Activated CD4-positive, alpha-beta memory T cell treated with anti-CD3 and anti-CD28 coated beads, Interleukin-2, amount 10 ng/mL, durations not matched to agents 7 days and 5 days (primary cell): ENCODE measurements around the gene HMGXB4. TPM values are rescaled to one million over a fixed set of nuclear protein-coding genes. Genes with fewer than 3 reads are reported as not detected.

ENCODE experiments used
- CTCF ChIA-PET: fragments of 350-600 bp; sonication (Branson Sonifier 250); formaldehyde crosslinking; loops from one replicate; lab custom pipeline; 2021; ENCODE audit warnings: antibody characterized with exemption, inconsistent platforms; lab: Charles Lee
- POLR2A ChIA-PET: fragments of 350-600 bp; sonication (Branson Sonifier 250); formaldehyde crosslinking; loops from one replicate; lab custom pipeline; 2021; ENCODE audit warnings: antibody characterized with exemption; lab: Charles Lee
- DNase-seq: peaks from one replicate; pipeline ENCODE4 v3.0.0-alpha.2; 2020
- H3K27ac Mint-ChIP-seq: one replicate; pipeline ENCODE4 v1.8.0; 2021; ENCODE audit warnings: mild to moderate bottlenecking, mixed read lengths
- H3K27me3 Mint-ChIP-seq: one replicate; pipeline ENCODE4 v1.8.0; 2021; ENCODE audit warnings: mixed read lengths
- H3K36me3 Mint-ChIP-seq: one replicate; pipeline ENCODE4 v1.8.0; 2021; ENCODE audit warnings: low read depth, mixed read lengths
- H3K4me1 Mint-ChIP-seq: one replicate; pipeline ENCODE4 v1.8.0; 2021; ENCODE audit warnings: mixed read lengths
- H3K4me3 Mint-ChIP-seq: one replicate; pipeline ENCODE4 v1.8.0; 2021; ENCODE audit warnings: mild to moderate bottlenecking, mixed read lengths
- H3K9me3 Mint-ChIP-seq: one replicate; pipeline ENCODE4 v1.8.0; 2021; ENCODE audit warnings: mixed read lengths
- total RNA-seq, 2 experiments: library from RNA; stranded (reverse); gene quantifications; one replicate each; pipeline ENCODE4 v1.2.3, GENCODE V29; 2021

HMGXB4 gene
- total RNA-seq, 2 experiments from 2014 or later, result 32.5 to 36.6 TPM

DNA sequence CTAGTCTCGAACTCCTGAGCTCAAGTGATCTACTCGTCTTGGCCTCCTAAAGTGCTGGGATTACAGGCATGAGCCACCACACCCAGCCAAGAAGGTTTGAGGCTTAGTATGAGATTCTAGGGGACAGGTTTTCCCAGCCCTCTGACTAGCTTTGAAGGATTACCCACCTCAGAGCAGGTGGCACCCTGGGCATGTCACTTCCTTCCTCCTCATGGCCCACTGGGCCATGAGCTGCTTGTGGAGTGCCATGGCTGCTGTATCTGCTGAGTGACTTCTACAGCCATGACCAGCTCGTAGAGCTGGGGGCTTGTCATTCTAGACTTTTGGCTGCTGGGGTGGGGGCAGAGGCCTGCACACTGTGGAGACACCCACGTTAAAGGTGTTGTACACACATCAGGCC is 67.5 kb downstream of the HMGXB4 start:
- ChIA-PET CTCF (no interaction called here), POLR2A (interaction anchor here (1.5 kb wide), 1 partner anchor 9 kb away, joined by 3 read pairs; no protein-coding TSS in a partner anchor)
- DNase-seq, result no peak

GRCh38 chr22:35325209-35325608 is 67.9 kb downstream of the HMGXB4 start:
- H3K27ac Mint-ChIP-seq, result no peak overlapping the region
- H3K36me3 Mint-ChIP-seq, result peaks cover 46% of the 10 kb centered on the region
- ChIA-PET CTCF (no interaction called here), POLR2A (no interaction called here)
- no peak for DNase-seq
- peaks cover 21% of the 10 kb centered on the region for H3K4me1 Mint-ChIP-seq
- H3K4me3 Mint-ChIP-seq, result no peak overlapping the region
- H3K27me3 Mint-ChIP-seq, result no peaks in the 10 kb centered on the region
- no peaks in the 10 kb centered on the region for H3K9me3 Mint-ChIP-seq

More for the DNA sequence above, 67.5 kb downstream of the HMGXB4 start:
- H3K4me1 Mint-ChIP-seq, result peaks cover 17% of the 10 kb centered on the region
- H3K27me3 Mint-ChIP-seq, result no peaks in the 10 kb centered on the region
- peaks cover 44% of the 10 kb centered on the region for H3K36me3 Mint-ChIP-seq
- no peak overlapping the region for H3K4me3 Mint-ChIP-seq
- H3K9me3 Mint-ChIP-seq, result no peaks in the 10 kb centered on the region
- H3K27ac Mint-ChIP-seq, result no peak overlapping the region

- POLR2A ChIA-PET, result no interaction called here
Measured at GRCh38 chr22:35326854-35327562, 69.7 kb downstream of the HMGXB4 start.

GRCh38 chr22:35327690-35328471 is 70.6 kb downstream of the HMGXB4 start:
- Mint-ChIP-seq H3K4me3 (no peak overlapping the region), H3K27me3 (no peaks in the 10 kb centered on the region), H3K4me1 (peaks cover 29% of the 10 kb centered on the region), H3K36me3 (peaks cover 59% of the 10 kb centered on the region), H3K27ac (no peak overlapping the region), H3K9me3 (no peaks in the 10 kb centered on the region)
- DNase-seq, result no peak
- CTCF ChIA-PET, result interaction anchor here (0.5 kb wide), 1 partner anchor 66 kb away, joined by 3 read pairs; no protein-coding TSS in a partner anchor
- POLR2A ChIA-PET, result no interaction called here

More at GRCh38 chr22:35326854-35327562, 69.7 kb downstream of the HMGXB4 start:
- H3K27me3 Mint-ChIP-seq, result no peaks in the 10 kb centered on the region
- H3K4me1 Mint-ChIP-seq, result peaks cover 29% of the 10 kb centered on the region
- CTCF ChIA-PET, result no interaction called here
- DNase-seq, result no peak
- no peak overlapping the region for H3K4me3 Mint-ChIP-seq
- no peak overlapping the region for H3K27ac Mint-ChIP-seq
- H3K9me3 Mint-ChIP-seq, result no peaks in the 10 kb centered on the region
- H3K36me3 Mint-ChIP-seq, result peaks cover 56% of the 10 kb centered on the region

DNA sequence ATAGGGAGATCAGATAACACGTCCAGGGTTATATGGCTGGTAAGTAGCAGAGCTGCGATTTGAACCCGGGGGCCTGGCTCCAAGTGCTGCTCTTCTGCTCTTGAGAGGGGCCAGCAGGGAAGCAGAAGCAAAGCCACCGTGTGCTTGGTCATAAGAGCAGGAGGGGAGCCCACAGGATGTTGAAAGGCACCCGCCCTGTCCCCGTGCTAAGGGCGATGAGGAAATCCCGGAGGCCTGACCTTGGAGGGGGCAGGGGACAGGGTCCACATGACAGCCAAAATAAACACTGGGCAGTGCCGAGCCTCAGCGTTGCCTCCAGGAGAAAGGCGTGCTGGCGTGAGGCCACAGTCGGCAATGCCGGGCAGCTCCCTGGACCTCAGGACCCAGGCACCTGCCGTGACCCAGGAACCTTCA is 71.2 kb downstream of the HMGXB4 start:
- H3K27me3 Mint-ChIP-seq, result no peaks in the 10 kb centered on the region
- peaks cover 60% of the 10 kb centered on the region for H3K36me3 Mint-ChIP-seq
- peaks cover 29% of the 10 kb centered on the region for H3K4me1 Mint-ChIP-seq
- no peaks in the 10 kb centered on the region for H3K9me3 Mint-ChIP-seq
- POLR2A ChIA-PET, result no interaction called here
- no peak overlapping the region for H3K27ac Mint-ChIP-seq
- H3K4me3 Mint-ChIP-seq, result no peak overlapping the region
- CTCF ChIA-PET, result no interaction called here
- DNase-seq, result no peak

DNA sequence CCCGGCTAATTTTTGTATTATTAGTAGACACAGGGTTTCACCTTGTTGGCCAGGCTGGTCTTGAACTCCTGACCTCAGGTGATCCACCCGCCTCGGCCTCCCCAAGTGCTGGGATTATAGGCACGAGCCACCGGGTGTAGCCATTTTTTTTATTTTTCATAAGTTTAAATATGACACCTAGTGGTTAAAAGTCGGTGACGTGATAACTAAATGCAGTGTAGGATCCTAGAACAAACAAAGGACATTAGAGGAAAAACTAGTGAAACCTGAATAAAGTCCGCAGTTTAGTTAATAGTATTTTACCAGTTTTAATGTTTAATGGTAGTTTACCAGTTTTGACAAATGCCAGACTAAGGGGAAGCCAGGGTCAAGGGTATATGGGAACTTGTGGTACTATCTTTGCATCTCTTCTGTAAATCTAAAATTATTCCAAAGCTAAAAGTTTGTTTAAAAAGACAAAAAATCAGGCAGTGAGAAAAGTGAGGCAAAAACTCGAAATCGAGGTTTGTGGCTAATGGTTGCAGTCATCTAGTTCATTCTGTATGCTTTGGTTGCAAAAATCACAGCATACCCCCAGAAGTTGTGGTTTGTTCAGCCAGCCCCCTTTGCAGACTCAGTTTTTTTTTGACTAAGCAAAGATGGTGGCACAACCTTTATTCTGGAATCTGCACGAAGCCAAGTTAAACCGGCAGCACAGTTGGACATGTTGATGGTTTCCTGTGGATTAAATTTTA is 72.0 kb downstream of the HMGXB4 start:
- ChIA-PET POLR2A (interaction anchor here (0.6 to 2.2 kb wide), 6 partner anchors 12 to 72 kb away, joined by 3 to 6 read pairs (median 4); partner anchors contain the start of gene HMGXB4), CTCF (interaction anchor here (0.6 to 2.5 kb wide), 7 partner anchors 18 to 795 kb away, joined by 3 to 15 read pairs (median 4); partner anchors contain the start of gene TOM1)
- Mint-ChIP-seq H3K4me1 (peaks cover 36% of the 10 kb centered on the region), H3K4me3 (no peak overlapping the region), H3K27ac (no peak overlapping the region), H3K9me3 (no peaks in the 10 kb centered on the region), H3K27me3 (no peaks in the 10 kb centered on the region), H3K36me3 (peaks cover 59% of the 10 kb centered on the region)
- no peak for DNase-seq

DNA sequence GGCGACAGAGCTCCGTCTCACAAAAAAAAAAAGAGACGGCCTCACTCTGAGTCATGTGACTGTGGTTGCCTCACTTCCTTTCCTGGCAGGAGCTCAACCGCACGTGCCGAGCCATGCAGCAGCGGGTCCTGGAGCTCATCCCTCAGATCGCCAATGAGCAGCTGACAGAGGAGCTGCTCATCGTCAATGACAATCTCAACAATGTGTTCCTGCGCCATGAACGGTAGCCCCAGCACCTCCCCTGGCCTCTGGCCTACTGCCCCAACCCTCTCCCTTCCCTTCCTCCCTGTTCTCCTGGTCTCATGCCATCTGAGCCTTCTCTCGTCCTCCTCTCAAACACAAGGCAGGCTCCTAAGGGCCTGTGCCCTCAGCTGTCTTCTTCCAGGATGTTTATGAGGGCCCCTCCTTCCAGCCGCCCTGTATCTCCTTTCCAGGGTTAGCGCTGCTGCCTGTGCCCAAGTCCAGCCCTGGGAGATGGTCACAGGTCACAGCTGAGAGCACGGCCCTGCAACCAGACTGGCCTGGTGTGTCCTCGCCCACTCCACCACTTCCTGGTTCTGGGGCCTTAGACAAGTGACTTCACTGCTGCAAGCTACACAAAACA is 73.1 kb downstream of the HMGXB4 start:
- H3K27ac Mint-ChIP-seq, result peak overlapping the region; percentile 71
- CTCF ChIA-PET, result interaction anchor here (0.8 to 2.5 kb wide), 10 partner anchors 19 to 794 kb away, joined by 3 to 15 read pairs (median 4); partner anchors contain the start of gene TOM1
- no peaks in the 10 kb centered on the region for H3K27me3 Mint-ChIP-seq
- DNase-seq, result peak; percentile 70
- peak overlapping the region; percentile 22 for H3K4me3 Mint-ChIP-seq
- H3K36me3 Mint-ChIP-seq, result peaks cover 52% of the 10 kb centered on the region
- peaks cover 45% of the 10 kb centered on the region for H3K4me1 Mint-ChIP-seq
- H3K9me3 Mint-ChIP-seq, result no peaks in the 10 kb centered on the region
- POLR2A ChIA-PET, result interaction anchor here (0.6 to 2.2 kb wide), 7 partner anchors 17 to 73 kb away, joined by 4 to 15 read pairs (median 4); partner anchors contain the start of genes HMGXB4 and TOM1

GRCh38 chr22:35332278-35332677 is 75.0 kb downstream of the HMGXB4 start:
- POLR2A ChIA-PET, result no interaction called here
- peaks cover 57% of the 10 kb centered on the region for H3K4me1 Mint-ChIP-seq
- H3K9me3 Mint-ChIP-seq, result no peaks in the 10 kb centered on the region
- no peaks in the 10 kb centered on the region for H3K27me3 Mint-ChIP-seq
- peaks cover 40% of the 10 kb centered on the region for H3K36me3 Mint-ChIP-seq
- CTCF ChIA-PET, result no interaction called here
- H3K27ac Mint-ChIP-seq, result no peak overlapping the region
- H3K4me3 Mint-ChIP-seq, result no peak overlapping the region
- no peak for DNase-seq

DNA sequence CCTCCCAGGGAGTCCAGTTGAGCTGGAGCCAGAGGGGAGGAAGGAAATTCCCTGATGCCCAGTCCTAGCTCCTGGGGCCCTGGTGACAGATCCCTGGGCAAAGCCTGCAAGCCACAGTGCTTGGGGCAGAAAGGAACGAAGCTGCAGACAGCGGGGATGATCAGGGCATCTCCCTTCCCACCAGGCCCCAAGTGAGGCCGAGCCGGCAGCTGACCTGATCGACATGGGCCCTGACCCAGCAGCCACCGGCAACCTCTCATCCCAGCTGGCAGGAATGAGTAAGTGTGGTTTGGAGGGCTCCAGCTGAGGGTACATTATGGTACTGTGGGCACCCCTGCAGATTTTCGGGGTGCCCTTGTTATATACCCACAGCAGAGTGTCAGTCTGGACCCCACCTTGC is 75.9 kb downstream of the HMGXB4 start:
- Mint-ChIP-seq H3K4me1 (peaks cover 55% of the 10 kb centered on the region), H3K9me3 (no peaks in the 10 kb centered on the region), H3K27me3 (no peaks in the 10 kb centered on the region), H3K27ac (no peak overlapping the region), H3K4me3 (no peak overlapping the region), H3K36me3 (peaks cover 36% of the 10 kb centered on the region)
- no peak for DNase-seq
- CTCF ChIA-PET, result no interaction called here
- POLR2A ChIA-PET, result interaction anchor here (1.1 kb wide), 2 partner anchors 9 to 17 kb away, joined by 3 read pairs; no protein-coding TSS in a partner anchor

GRCh38 chr22:35334004-35334403 is 76.7 kb downstream of the HMGXB4 start:
- Mint-ChIP-seq H3K27ac (no peak overlapping the region), H3K4me1 (peaks cover 51% of the 10 kb centered on the region), H3K36me3 (peaks cover 32% of the 10 kb centered on the region), H3K9me3 (no peaks in the 10 kb centered on the region), H3K4me3 (no peak overlapping the region), H3K27me3 (no peaks in the 10 kb centered on the region)
- ChIA-PET POLR2A (interaction anchor here (1.1 kb wide), 1 partner anchor 10 kb away, joined by 3 read pairs; no protein-coding TSS in a partner anchor), CTCF (no interaction called here)
- DNase-seq, result no peak

GRCh38 chr22:35335468-35335867 is 78.2 kb downstream of the HMGXB4 start:
- peaks cover 36% of the 10 kb centered on the region for H3K4me1 Mint-ChIP-seq
- peaks cover 28% of the 10 kb centered on the region for H3K36me3 Mint-ChIP-seq
- ChIA-PET CTCF (interaction anchor here (0.6 kb wide), 1 partner anchor 139 kb away, joined by 3 read pairs; no protein-coding TSS in a partner anchor), POLR2A (interaction anchor here (1.1 to 1.5 kb wide), 4 partner anchors 15 to 313 kb away, joined by 3 to 7 read pairs (median 3); partner anchors contain the start of genes APOL6 and TOM1)
- no peaks in the 10 kb centered on the region for H3K9me3 Mint-ChIP-seq
- no peak for DNase-seq
- no peaks in the 10 kb centered on the region for H3K27me3 Mint-ChIP-seq
- H3K4me3 Mint-ChIP-seq, result no peak overlapping the region
- peak overlapping the region; percentile 72 for H3K27ac Mint-ChIP-seq
